IMR-90 (cell line): ENCODE results near the gene ETHE1. TPM values are rescaled to one million over a fixed set of nuclear protein-coding genes. Genes with fewer than 3 reads are reported as not detected.

Source experiments
- ATAC-seq: fragments of 200-7000 bp; cut with Tn5 transposase; 2 replicates; pipeline ENCODE4 v1.9.1; 2020; ENCODE audit warnings: low read depth, mild to moderate bottlenecking, moderate library complexity
- BruUV-seq: library from RNA; stranded (reverse); fragments of 400-500 nt; replicated peaks from 2 replicates; lab custom pipeline; 2021; lab: Mats Ljungman, UMichigan
- CTCF ChIA-PET: fragments of 300-600 bp; formaldehyde crosslinking; extraction: SDS; loops from one replicate; lab custom pipeline; 2021; ENCODE audit warnings: antibody characterized with exemption; lab: Yijun Ruan, JAX
- POLR2A ChIA-PET: fragments of 300-600 bp; sonication (Branson Sonifier 250); formaldehyde crosslinking; loops from one replicate; lab custom pipeline; 2022; ENCODE audit warnings: antibody characterized with exemption; ENCODE audit not compliant: unreplicated experiment; lab: Charles Lee
- DNase-seq: peaks from one replicate; pipeline ENCODE4 v3.0.0; 2013
- H2AFZ ChIP-seq: replicated peaks from 2 replicates; pipeline ENCODE3; 2013; ENCODE audit warnings: low read length, mild to moderate bottlenecking; ENCODE audit not compliant: poor library complexity
- H2AK5ac ChIP-seq: 2 replicates; pipeline ENCODE4 v1.6.1; 2013; ENCODE audit warnings: low read depth, low read length, inconsistent platforms
- H2AK9ac ChIP-seq: replicated peaks from 2 replicates; pipeline ENCODE3; 2013; ENCODE audit warnings: mild to moderate bottlenecking, low read depth, low read length, moderate library complexity; ENCODE audit not compliant: poor library complexity
- H2BK120ac ChIP-seq: 2 replicates; pipeline ENCODE4 v1.6.1; 2013; ENCODE audit warnings: low read depth, low read length, inconsistent platforms
- H2BK15ac ChIP-seq: 3 replicates; pipeline ENCODE4 v1.6.1; 2013; ENCODE audit warnings: low read depth, low read length, inconsistent platforms
- H2BK20ac ChIP-seq: 2 replicates; pipeline ENCODE4 v1.6.1; 2013; ENCODE audit warnings: low read depth, mild to moderate bottlenecking, inconsistent platforms, low read length, moderate library complexity
- H2BK5ac ChIP-seq: 2 replicates; pipeline ENCODE4 v1.6.1; 2013; ENCODE audit warnings: mild to moderate bottlenecking, low read depth, low read length, inconsistent platforms; ENCODE audit not compliant: poor library complexity, severe bottlenecking
- H3K14ac ChIP-seq: replicated peaks from 2 replicates; pipeline ENCODE4 v1.6.1; 2013; ENCODE audit warnings: low read depth, low read length, inconsistent platforms
- H3K18ac ChIP-seq: 2 replicates; pipeline ENCODE4 v1.6.1; 2013; ENCODE audit warnings: low read depth, low read length, control low read depth
- H3K23ac ChIP-seq: 2 replicates; pipeline ENCODE4 v1.6.1; 2013; ENCODE audit warnings: low read depth, low read length, inconsistent platforms
- H3K27ac ChIP-seq: 2 replicates; pipeline ENCODE4 v1.5.1; 2013; ENCODE audit warnings: mild to moderate bottlenecking, control low read depth, low read length; ENCODE audit not compliant: insufficient read depth
- H3K27me3 ChIP-seq: 2 replicates; pipeline ENCODE4 v1.6.1; 2013; ENCODE audit warnings: low read length; ENCODE audit not compliant: control insufficient read depth, insufficient read depth
- H3K36me3 ChIP-seq: 2 replicates; pipeline ENCODE4 v1.6.1; 2013; ENCODE audit warnings: low read length, mixed read lengths; ENCODE audit not compliant: control insufficient read depth, insufficient read depth
- H3K4ac ChIP-seq: 2 replicates; pipeline ENCODE4 v1.6.1; 2013; ENCODE audit warnings: low read depth, low read length, inconsistent platforms
- H3K4me1 ChIP-seq: 2 replicates; pipeline ENCODE4 v1.6.1; 2013; ENCODE audit warnings: low read length, mixed read lengths; ENCODE audit not compliant: control insufficient read depth, insufficient read depth
- H3K4me2 ChIP-seq: 2 replicates; pipeline ENCODE4 v1.6.1; 2013; ENCODE audit warnings: low read depth, mild to moderate bottlenecking, control low read depth, low read length, moderate library complexity
- H3K4me3 ChIP-seq: 2 replicates; pipeline ENCODE4 v1.5.1; 2013; ENCODE audit warnings: low read depth, mild to moderate bottlenecking, control low read depth, low read length, moderate library complexity; ENCODE audit not compliant: insufficient read depth
- H3K56ac ChIP-seq: 2 replicates; pipeline ENCODE4 v1.6.1; 2013; ENCODE audit warnings: low read length, inconsistent platforms; ENCODE audit not compliant: insufficient read depth; ENCODE audit errors: extremely low read depth
- H3K79me1 ChIP-seq, 2 experiments: 2 replicates each; pipeline ENCODE4 v1.6.1; 2013; ENCODE audit warnings: low read length in 2 of 2, inconsistent platforms in 1 of 2, low read depth in 1 of 2
- H3K9ac ChIP-seq: 2 replicates; pipeline ENCODE4 v1.6.1; 2013; ENCODE audit warnings: low read depth, low read length, control low read depth
- H3K9me1 ChIP-seq: 2 replicates; pipeline ENCODE4 v1.6.1; 2013; ENCODE audit warnings: low read length, inconsistent platforms; ENCODE audit not compliant: insufficient read depth
- H3K9me3 ChIP-seq: 2 replicates; pipeline ENCODE4 v1.6.1; 2013; ENCODE audit warnings: low read length; ENCODE audit not compliant: control insufficient read depth, insufficient read depth
- H4K20me1 ChIP-seq: 2 replicates; pipeline ENCODE4 v1.6.1; 2013; ENCODE audit warnings: low read length, inconsistent platforms; ENCODE audit not compliant: insufficient read depth
- H4K5ac ChIP-seq: 2 replicates; pipeline ENCODE4 v1.6.1; 2013; ENCODE audit warnings: mild to moderate bottlenecking, low read depth, low read length, control low read depth
- H4K8ac ChIP-seq, 2 experiments: 2 replicates each; pipeline ENCODE4 v1.6.1; 2013; ENCODE audit warnings: low read depth in 2 of 2, low read length in 2 of 2, control low read depth in 1 of 2, inconsistent platforms in 1 of 2
- H4K91ac ChIP-seq: 2 replicates; pipeline ENCODE4 v1.6.1; 2013; ENCODE audit warnings: low read depth, low read length, inconsistent platforms; ENCODE audit not compliant: insufficient read depth
- BHLHE40 ChIP-seq: fragments of 150-350 bp; IDR thresholded peaks from 2 replicates; pipeline ENCODE4 v1.6.1; 2016; ENCODE audit warnings: mild to moderate bottlenecking, low read depth, low read length
- CEBPB ChIP-seq: IDR thresholded peaks from 2 replicates; pipeline ENCODE4 v1.6.1; 2012; ENCODE audit warnings: low read depth, low read length, improper control_type of control experiment
- CTCF ChIP-seq: conservative IDR thresholded peaks from 2 replicates; pipeline ENCODE4 v1.5.1; 2012; ENCODE audit warnings: mild to moderate bottlenecking, low read depth, low read length, improper control_type of control experiment
- FOS ChIP-seq: fragments of 150-350 bp; IDR thresholded peaks from 2 replicates; pipeline ENCODE4 v1.6.1; 2016; ENCODE audit warnings: low read depth, low read length
- MAFK ChIP-seq: IDR thresholded peaks from 2 replicates; pipeline ENCODE4 v1.6.1; 2012; ENCODE audit warnings: low read depth, low read length, improper control_type of control experiment
- NFE2L2 ChIP-seq: fragments of 150-350 bp; IDR thresholded peaks from 2 replicates; pipeline ENCODE4 v1.6.1; 2016; ENCODE audit warnings: low read depth, mild to moderate bottlenecking, low read length
- RAD21 ChIP-seq: IDR thresholded peaks from 2 replicates; pipeline ENCODE4 v1.6.1; 2012; ENCODE audit warnings: low read length, improper control_type of control experiment
- SMC3 ChIP-seq: fragments of 150-350 bp; IDR thresholded peaks from 2 replicates; pipeline ENCODE4 v1.6.1; 2016; ENCODE audit warnings: low read depth, mild to moderate bottlenecking, antibody characterized with exemption, low read length, moderate library complexity
- WGBS, 2 experiments: methylation state at CpG; one replicate each; pipeline versions ENCODE4 v1.1.5 to v1.1.7; 2013; ENCODE audit warnings: missing lambda C conversion rate in 2 of 2; ENCODE audit not compliant: insufficient read length in 1 of 2; ENCODE audit errors: extremely low coverage in 2 of 2; 5-methylcytosine and 5-hydroxymethylcytosine counted together
- dilution Hi-C: fragments of 300-500 bp; cut with HindIII; formaldehyde crosslinking; loops from one replicate; pipeline ENCODE4 v1.14.3; 2018; ENCODE audit warnings: low sequenced_read_pairs; ENCODE audit not compliant: unreplicated experiment
- in situ Hi-C: fragments of 300-500 bp; cut with MboI; formaldehyde crosslinking; loops from 3 replicates; pipeline ENCODE4 v1.14.3; 2019; ENCODE audit warnings: low sequenced_read_pairs, inconsistent platforms, mixed read lengths
- intact Hi-C: fragments of 100-400 bp; cut with micrococcal nuclease; formaldehyde crosslinking; loops from 2 replicates; pipeline ENCODE4 v1.10.0; 2022
- polyA plus RNA-seq, 3 experiments: library from polyadenylated mRNA; depleted of rRNA; stranded (reverse); fragments of >200 nt; gene quantifications; 2 replicates each; pipeline ENCODE4 v1.2.3, GENCODE V29; 2012; ENCODE audit warnings: low replicate concordance in 1 of 3
- total RNA-seq: library from RNA; depleted of rRNA; stranded (reverse); fragments of >200 nt; gene quantifications from 2 replicates; pipeline ENCODE4 v1.2.3, GENCODE V29; 2012

Gene ETHE1
- total and polyA plus RNA-seq, 2 of the 4 experiments (the other 2 are of a cell fraction): 161 to 233 TPM

- ATAC-seq (no peak), DNase-seq (no peak)
- H3K4me1 ChIP-seq: peaks cover 3% of the 10 kb centered on the region; the same call in 1 of the 2 replicates
- no peak overlapping the region for H2BK15ac ChIP-seq
- no peak overlapping the region for H2AK9ac ChIP-seq
- H3K36me3 ChIP-seq: peaks cover 21% of the 10 kb centered on the region
- no peak overlapping the region for H3K27ac ChIP-seq
- no peak overlapping the region for H3K18ac ChIP-seq
- no peaks in the 10 kb centered on the region for H3K9me1 ChIP-seq
- no peaks in the 10 kb centered on the region; the same call in 1 of the 2 replicates for H4K20me1 ChIP-seq
- H3K23ac ChIP-seq: no peak overlapping the region
- no peak overlapping the region for H2AK5ac ChIP-seq
- H4K91ac ChIP-seq: no peak overlapping the region
- in situ Hi-C loops: no loop called here
- ChIA-PET CTCF (no interaction called here), POLR2A (no interaction called here)
- H3K4me3 ChIP-seq: no peak overlapping the region
- no peak overlapping the region for H3K14ac ChIP-seq
- peaks cover 0 to 11% of the 10 kb centered on the region in 2 experiments; a peak in 3 of 4 replicates for H3K79me1 ChIP-seq
- H4K8ac ChIP-seq: no peak overlapping the region
- TF ChIP-seq SMC3 (no peak), CEBPB (no peak), RAD21 (no peak), BHLHE40 (no peak), CTCF (no peak), NFE2L2 (no peak), FOS (no peak), MAFK (no peak)
- H2BK20ac ChIP-seq: no peak overlapping the region
- no peak overlapping the region for H4K5ac ChIP-seq
- H3K9ac ChIP-seq: no peak overlapping the region
- dilution Hi-C loops: no loop called here
- no peak overlapping the region for H3K4ac ChIP-seq
- no peak overlapping the region for H2BK5ac ChIP-seq
- H2AFZ ChIP-seq: no peak overlapping the region
- H2BK120ac ChIP-seq: no peak overlapping the region
- H3K9me3 ChIP-seq: no peaks in the 10 kb centered on the region
- H3K4me2 ChIP-seq: no peak overlapping the region
- H3K56ac ChIP-seq: no peak overlapping the region
- H3K27me3 ChIP-seq: no peaks in the 10 kb centered on the region
- 79% methylated on average over 3 of the region's 3 CpGs; no CpG with 5 or more reads in 1 of the 2 experiments for WGBS, 2 experiments
- intact Hi-C loops: no loop called here
- no TSS peak for BruUV-seq
Measured at GRCh38 chr19:43499042-43499441, 28.0 kb downstream of the ETHE1 start.
